ENCODE measurements around the gene GLOD5. TPM values are rescaled to one million over a fixed set of nuclear protein-coding genes. Genes with fewer than 3 reads are reported as not detected.

GLOD5 gene
- polyA plus RNA-seq (2012; ENCODE audit: missing spikeins), result not detected

- no peak for FAIRE-seq
- no peak for DNase-seq (ENCODE audit: insufficient read length)
- TF ChIP-seq POLR2A (IDR thresholded peaks at IDR 0.05; ENCODE audit: low read depth, low read length), result no peak
- no peak for TF ChIP-seq POLR2AphosphoS5 (IDR thresholded peaks at IDR 0.05; ENCODE audit: low read depth, low read length)
- no peak for TF ChIP-seq TAF1 (IDR thresholded peaks at IDR 0.05; ENCODE audit: borderline replicate concordance, low read depth, low read length)
Measured at GRCh38 chrX:48761674-48762471, at the start of gene GLOD5. GLOD5 (plus strand) TSS chrX:48761747; CDS start chrX:48761791, 44 bp downstream.

GRCh38 chrX:48711929-48712505 is 49.5 kb upstream of the GLOD5 start:
- DNase-seq (ENCODE audit: insufficient read length) (no peak), FAIRE-seq (no peak)
- TF ChIP-seq POLR2AphosphoS5 (IDR thresholded peaks at IDR 0.05; ENCODE audit: low read depth, low read length), result no peak
- TF ChIP-seq POLR2A (IDR thresholded peaks at IDR 0.05; ENCODE audit: low read depth, low read length), result no peak
- TF ChIP-seq TAF1 (IDR thresholded peaks at IDR 0.05; ENCODE audit: borderline replicate concordance, low read depth, low read length), result no peak

- FAIRE-seq, result no peak
Measured at GRCh38 chrX:48713847-48714246, 47.7 kb upstream of the GLOD5 start.

GRCh38 chrX:48714573-48714972 is 47.0 kb upstream of the GLOD5 start:
- DNase-seq (ENCODE audit: insufficient read length) (no peak), FAIRE-seq (no peak)
- TF ChIP-seq POLR2A (IDR thresholded peaks at IDR 0.05; ENCODE audit: low read depth, low read length), result no peak
- TF ChIP-seq TAF1 (IDR thresholded peaks at IDR 0.05; ENCODE audit: borderline replicate concordance, low read depth, low read length), result no peak
- TF ChIP-seq POLR2AphosphoS5 (IDR thresholded peaks at IDR 0.05; ENCODE audit: low read depth, low read length), result no peak

More at GRCh38 chrX:48713847-48714246, 47.7 kb upstream of the GLOD5 start:
- DNase-seq (ENCODE audit: insufficient read length), result no peak
- TF ChIP-seq TAF1 (IDR thresholded peaks at IDR 0.05; ENCODE audit: borderline replicate concordance, low read depth, low read length) (no peak), POLR2AphosphoS5 (IDR thresholded peaks at IDR 0.05; ENCODE audit: low read depth, low read length) (no peak), POLR2A (IDR thresholded peaks at IDR 0.05; ENCODE audit: low read depth, low read length) (no peak)

- FAIRE-seq (no peak), DNase-seq (ENCODE audit: insufficient read length) (no peak)
- TF ChIP-seq TAF1 (IDR thresholded peaks at IDR 0.05; ENCODE audit: borderline replicate concordance, low read depth, low read length), result no peak
- TF ChIP-seq POLR2A (IDR thresholded peaks at IDR 0.05; ENCODE audit: low read depth, low read length), result no peak
- TF ChIP-seq POLR2AphosphoS5 (IDR thresholded peaks at IDR 0.05; ENCODE audit: low read depth, low read length), result no peak
Measured at GRCh38 chrX:48715072-48715471, 46.5 kb upstream of the GLOD5 start.

- DNase-seq (ENCODE audit: insufficient read length) (no peak), FAIRE-seq (no peak)
- TF ChIP-seq TAF1 (IDR thresholded peaks at IDR 0.05; ENCODE audit: borderline replicate concordance, low read depth, low read length) (no peak), POLR2A (IDR thresholded peaks at IDR 0.05; ENCODE audit: low read depth, low read length) (no peak), POLR2AphosphoS5 (IDR thresholded peaks at IDR 0.05; ENCODE audit: low read depth, low read length) (no peak)
Measured at GRCh38 chrX:48715876-48716502, 45.6 kb upstream of the GLOD5 start.

- no peak for TF ChIP-seq TAF1 (IDR thresholded peaks at IDR 0.05; ENCODE audit: borderline replicate concordance, low read depth, low read length)
- TF ChIP-seq POLR2A (IDR thresholded peaks at IDR 0.05; ENCODE audit: low read depth, low read length), result no peak
- no peak for TF ChIP-seq POLR2AphosphoS5 (IDR thresholded peaks at IDR 0.05; ENCODE audit: low read depth, low read length)
- no peak for FAIRE-seq
- DNase-seq (ENCODE audit: insufficient read length), result no peak
Measured at GRCh38 chrX:48719958-48720357, 41.6 kb upstream of the GLOD5 start.

- no peak for TF ChIP-seq POLR2A (IDR thresholded peaks at IDR 0.05; ENCODE audit: low read depth, low read length)
- TF ChIP-seq POLR2AphosphoS5 (IDR thresholded peaks at IDR 0.05; ENCODE audit: low read depth, low read length), result no peak
- TF ChIP-seq TAF1 (IDR thresholded peaks at IDR 0.05; ENCODE audit: borderline replicate concordance, low read depth, low read length), result no peak
- DNase-seq (ENCODE audit: insufficient read length) (no peak), FAIRE-seq (no peak)
Measured at GRCh38 chrX:48720577-48721250, 40.8 kb upstream of the GLOD5 start.

GRCh38 chrX:48721916-48722315 is 39.6 kb upstream of the GLOD5 start:
- DNase-seq (ENCODE audit: insufficient read length) (no peak), FAIRE-seq (no peak)
- no peak for TF ChIP-seq POLR2A (IDR thresholded peaks at IDR 0.05; ENCODE audit: low read depth, low read length)
- no peak for TF ChIP-seq TAF1 (IDR thresholded peaks at IDR 0.05; ENCODE audit: borderline replicate concordance, low read depth, low read length)
- no peak for TF ChIP-seq POLR2AphosphoS5 (IDR thresholded peaks at IDR 0.05; ENCODE audit: low read depth, low read length)

GRCh38 chrX:48726596-48726995 is 35.0 kb upstream of the GLOD5 start:
- no peak for DNase-seq (ENCODE audit: insufficient read length)
- TF ChIP-seq POLR2A (IDR thresholded peaks at IDR 0.05; ENCODE audit: low read depth, low read length) (no peak), POLR2AphosphoS5 (IDR thresholded peaks at IDR 0.05; ENCODE audit: low read depth, low read length) (no peak), TAF1 (IDR thresholded peaks at IDR 0.05; ENCODE audit: borderline replicate concordance, low read depth, low read length) (no peak)
- FAIRE-seq, result no peak

- DNase-seq (ENCODE audit: insufficient read length) (no peak), FAIRE-seq (no peak)
- TF ChIP-seq POLR2AphosphoS5 (IDR thresholded peaks at IDR 0.05; ENCODE audit: low read depth, low read length) (no peak), POLR2A (IDR thresholded peaks at IDR 0.05; ENCODE audit: low read depth, low read length) (no peak), TAF1 (IDR thresholded peaks at IDR 0.05; ENCODE audit: borderline replicate concordance, low read depth, low read length) (no peak)
Measured at GRCh38 chrX:48728653-48729052, 32.9 kb upstream of the GLOD5 start.

Data from GM12892 (cell line).